Measurements from ENCODE around the gene KCNE2. TPM values are rescaled to one million over a fixed set of nuclear protein-coding genes. Genes with fewer than 3 reads are reported as not detected.

Gene KCNE2
- total and polyA plus RNA-seq, 2 of the 8 experiments (the other 6 are each of a cell fraction or from before 2014, with no cell fraction given) = 0.09 to 0.37 TPM

GRCh38 chr21:34343347-34343746, 20.5 kb upstream of the KCNE2 start:
- no peaks in the 10 kb centered on the region for H3K9me3 ChIP-seq (ENCODE audit: insufficient read depth in 2 of 2, low read depth in 1 of 2, low read length in 1 of 2)
- DNase-seq (ENCODE audit: low read depth in 1 of 2, low spot score in 2 of 2) (no peak), FAIRE-seq (no peak)
- no peak overlapping the region for H4K91ac ChIP-seq (replicated peaks; ENCODE audit: insufficient read length, low read length)
- no peaks in the 10 kb centered on the region for H3K36me3 ChIP-seq (ENCODE audit: control insufficient read depth in 2 of 4, insufficient read depth in 4 of 4, low read length in 3 of 4)
- no peak overlapping the region for H3K18ac ChIP-seq (ENCODE audit: extremely low read depth, low read length)
- H3K56ac ChIP-seq (replicated peaks; ENCODE audit: insufficient read length, low read depth, low read length) = no peak overlapping the region
- no peaks in the 10 kb centered on the region for H3K79me1 ChIP-seq (ENCODE audit: low read depth, low read length)
- H3K23ac ChIP-seq (ENCODE audit: insufficient read length) = no peak overlapping the region
- no peak overlapping the region for H2AFZ ChIP-seq (ENCODE audit: low read length)
- ChIA-PET POLR2A (ENCODE audit: partially characterized antibody) (interaction anchor here (1.1 kb wide), 1 partner anchor 24 kb away, joined by 3 read pairs; no protein-coding TSS in a partner anchor), CTCF (ENCODE audit: partially characterized antibody) (interaction anchor here (0.8 to 10.4 kb wide), 4 partner anchors 19 to 422 kb away, joined by 3 to 119 read pairs (median 4); partner anchors contain the start of genes MRPS6 and SLC5A3)
- no peak overlapping the region for H3K14ac ChIP-seq (ENCODE audit: insufficient read length)
- no peak overlapping the region for H4K5ac ChIP-seq (ENCODE audit: insufficient read length, low read depth, low read length)
- H2BK120ac ChIP-seq (replicated peaks; ENCODE audit: low read depth, low read length) = no peak overlapping the region
- no peak overlapping the region for H3K4ac ChIP-seq (replicated peaks; ENCODE audit: insufficient read length, low read depth, low read length)
- WGBS, 2 experiments (ENCODE audit: extremely low coverage in 1 of 2, insufficient coverage in 1 of 2, insufficient read length in 1 of 2, insufficient replicate concordance in 2 of 2, low coverage in 1 of 2, low lambda C conversion rate in 2 of 2, missing lambda C conversion rate in 1 of 2) = 89% methylated on average over 7 of the region's 7 CpGs; no CpG with 5 or more reads in 1 of the 2 experiments
- no peak overlapping the region for H3K27ac ChIP-seq (ENCODE audit: low read depth, low read length)
- no peak overlapping the region for H2BK15ac ChIP-seq (ENCODE audit: low read length)
- no peaks in the 10 kb centered on the region; the same call in 1 of the 2 replicates for H3K23me2 ChIP-seq (ENCODE audit: low read depth, low read length)
- no peak overlapping the region for H2BK20ac ChIP-seq (ENCODE audit: low read length)
- no peak overlapping the region for H4K8ac ChIP-seq (ENCODE audit: extremely low read depth, insufficient read depth, low read length)
- H2BK5ac ChIP-seq (ENCODE audit: low read depth, low read length) = no peak overlapping the region
- no peak overlapping the region for H3K4me2 ChIP-seq (ENCODE audit: insufficient read depth in 1 of 2, low read depth in 2 of 2, low read length in 2 of 2)
- no peaks in the 10 kb centered on the region for H3K79me2 ChIP-seq (ENCODE audit: control insufficient read depth in 1 of 2, insufficient read depth in 2 of 2, low read length in 2 of 2)
- no peaks in the 10 kb centered on the region for H3K4me1 ChIP-seq (replicated peaks in 1 of 4; ENCODE audit: control insufficient read depth in 3 of 4, insufficient read depth in 4 of 4, low read length in 3 of 4)
- H3K4me3 ChIP-seq (ENCODE audit: extremely low read depth in 1 of 4, insufficient read depth in 2 of 4, low read depth in 3 of 4, low read length in 4 of 4) = no peak overlapping the region
- no peak overlapping the region for H3K9ac ChIP-seq (replicated peaks in 1 of 4; ENCODE audit: extremely low read depth in 1 of 4, low read depth in 3 of 4, low read length in 3 of 4)
- no peak overlapping the region for H2AK5ac ChIP-seq (ENCODE audit: low read depth, low read length)
- H4K20me1 ChIP-seq (replicated peaks in 1 of 2; ENCODE audit: control insufficient read depth in 1 of 2, insufficient read depth in 2 of 2, low read length in 2 of 2) = no peaks in the 10 kb centered on the region
- H3K27me3 ChIP-seq (replicated peaks in 1 of 4; ENCODE audit: control insufficient read depth in 3 of 4, extremely low read depth in 1 of 4, insufficient read depth in 3 of 4, low read length in 3 of 4) = no peaks in the 10 kb centered on the region
- H2BK12ac ChIP-seq (ENCODE audit: low read depth, low read length) = no peak overlapping the region
- no peak for TF ChIP-seq EP300 (IDR thresholded peaks at IDR 0.05; ENCODE audit: borderline replicate concordance in 1 of 2, low read depth in 2 of 2, low read length in 2 of 2)
- no peak for TF ChIP-seq NANOG (IDR thresholded peaks at IDR 0.05; ENCODE audit: insufficient read depth, low read depth, low read length, poor library complexity, severe bottlenecking)
- no peak for TF ChIP-seq SP4 (IDR thresholded peaks at IDR 0.05; ENCODE audit: low read length)
- TF ChIP-seq MAX (IDR thresholded peaks at IDR 0.05) = no peak
- TF ChIP-seq SAP30 (IDR thresholded peaks at IDR 0.05; ENCODE audit: insufficient read depth, insufficient replicate concordance, low read length) = no peak
- no peak for TF ChIP-seq CHD2 (IDR thresholded peaks at IDR 0.05; ENCODE audit: low read length)

All from H1 (cell line).